Ovary (tissue), 9 donors: ENCODE data around the gene PDE8A. TPM values are rescaled to one million over a fixed set of nuclear protein-coding genes. Genes with fewer than 3 reads are reported as not detected.

Source experiments
- DNase-seq, 5 donors: peaks; one replicate each; pipeline ENCODE4 v3.0.0-alpha.2; 2019 to 2020
- H3K27ac ChIP-seq, 2 donors: fragments of 200-600 bp; one replicate each; pipeline versions ENCODE4 v1.5.1 to v1.8.0; 2019 to 2022
- H3K27me3 ChIP-seq: fragments of 200-600 bp; one replicate; pipeline ENCODE4 v1.8.0; 2022
- H3K36me3 ChIP-seq: fragments of 200-600 bp; sonication (generic); one replicate; pipeline ENCODE4 v1.5.1; 2019
- H3K4me1 ChIP-seq: one replicate; pipeline ENCODE4 v1.8.1; 2013; ENCODE audit warnings: mild to moderate bottlenecking, moderate library complexity; ENCODE audit not compliant: insufficient read depth
- H3K4me3 ChIP-seq: fragments of 200-600 bp; sonication (generic); one replicate; pipeline ENCODE4 v1.5.1; 2017
- H3K9me3 ChIP-seq, 2 donors: fragments of 200-600 bp in 1 of 2; sonication (generic) in 1 of 2; one replicate each; pipeline versions ENCODE4 v1.5.1 to v1.8.1; 2013 to 2019; ENCODE audit warnings: mild to moderate bottlenecking in 1 of 2, moderate library complexity in 1 of 2
- EP300 ChIP-seq: sonication (generic); formaldehyde crosslinking; IDR thresholded peaks from one replicate; pipeline ENCODE4 v1.6.1; 2017; ENCODE audit warnings: antibody characterized with exemption
- POLR2A ChIP-seq: fragments of 450-650 bp; IDR thresholded peaks from one replicate; pipeline ENCODE4 v1.6.1; 2017; ENCODE audit warnings: antibody characterized with exemption, mild to moderate bottlenecking, moderate library complexity
- WGBS, 3 donors: extraction: QIAGEN DNeasy Blood & Tissue Kit in 1 of 3; methylation state at CpG; one replicate each; pipeline versions ENCODE4 v1.1.5 to v1.1.7; 2013 to 2017; 5-methylcytosine and 5-hydroxymethylcytosine counted together
- intact Hi-C, 4 donors: fragments of 100-400 bp; cut with DNase I; formaldehyde crosslinking; loops; one replicate each; pipeline versions ENCODE4 v1.11.0 to v1.15.1; 2022 to 2023
- polyA plus RNA-seq, 2 donors: library from polyadenylated mRNA; stranded (reverse); fragments of 200-250 nt in 1 of 2; fragments of 350-450 nt in 1 of 2; fragmentation: Illumina TruSeq in 1 of 2; extraction: RNeasy Lipid Tissue Mini Kit (QIAGEN cat#74804) in 1 of 2; gene quantifications; one replicate each; pipeline ENCODE4 v1.2.3, GENCODE V29; 2013 to 2014
- total RNA-seq, 7 donors: library from RNA; depleted of rRNA in 2 of 7; stranded (reverse); fragments of >200 nt in 2 of 7; fragmentation: NEBNext Ultra II Directional in 3 of 7; extraction: Animal tissue kit (Norgen Biotek cat#: 25700) in 3 of 7; gene quantifications; one replicate each; pipeline versions ENCODE4 v1.1.0 to v1.2.4, GENCODE V29; 2016 to 2023
- TF ChIP-seq, protein P1 (sequence below), 3 donors: fragments of 450-650 bp in 2 of 3; fragments of 200-600 bp in 1 of 3; IDR thresholded peaks; one replicate each; pipeline versions ENCODE4 v1.5.1 to v1.8.0; 2016 to 2022; ENCODE audit warnings: antibody characterized with exemption in 3 of 3, mild to moderate bottlenecking in 1 of 3
- donor health status: DM: no; HTN: no; CAD: no; lungs with moderate emphysema.
- donor health status: DM: no; HTN: no; CAD: no.
- donor health status: Bipolar disorder and iron deficiency.
- donor health status: DM: yes; HTN: yes; CAD: no.
- donor health status: DM: no; HTN: no; CAD: no.
- donor health status: DM: yes; HTN: yes; CAD: no.

The PDE8A gene
- total and polyA plus RNA-seq, 9 donors, result 13.8 to 61.8 (median 33.2) TPM

GRCh38 chr15:85151145-85151544 is 169.5 kb downstream of the PDE8A start:
- H3K9me3 ChIP-seq, result no peaks in the 10 kb centered on the region
- no peaks in the 10 kb centered on the region for H3K36me3 ChIP-seq
- no peaks in the 10 kb centered on the region for H3K4me1 ChIP-seq
- H3K27me3 ChIP-seq, result no peaks in the 10 kb centered on the region
- no peak overlapping the region for H3K4me3 ChIP-seq
- no peak for DNase-seq
- intact Hi-C loops, result no loop called here
- WGBS, 3 donors, result 84 to 88% (median 88%) methylated on average over 7 of the region's 7 CpGs
- H3K27ac ChIP-seq, result no peak overlapping the region
- TF ChIP-seq, protein P1, sequence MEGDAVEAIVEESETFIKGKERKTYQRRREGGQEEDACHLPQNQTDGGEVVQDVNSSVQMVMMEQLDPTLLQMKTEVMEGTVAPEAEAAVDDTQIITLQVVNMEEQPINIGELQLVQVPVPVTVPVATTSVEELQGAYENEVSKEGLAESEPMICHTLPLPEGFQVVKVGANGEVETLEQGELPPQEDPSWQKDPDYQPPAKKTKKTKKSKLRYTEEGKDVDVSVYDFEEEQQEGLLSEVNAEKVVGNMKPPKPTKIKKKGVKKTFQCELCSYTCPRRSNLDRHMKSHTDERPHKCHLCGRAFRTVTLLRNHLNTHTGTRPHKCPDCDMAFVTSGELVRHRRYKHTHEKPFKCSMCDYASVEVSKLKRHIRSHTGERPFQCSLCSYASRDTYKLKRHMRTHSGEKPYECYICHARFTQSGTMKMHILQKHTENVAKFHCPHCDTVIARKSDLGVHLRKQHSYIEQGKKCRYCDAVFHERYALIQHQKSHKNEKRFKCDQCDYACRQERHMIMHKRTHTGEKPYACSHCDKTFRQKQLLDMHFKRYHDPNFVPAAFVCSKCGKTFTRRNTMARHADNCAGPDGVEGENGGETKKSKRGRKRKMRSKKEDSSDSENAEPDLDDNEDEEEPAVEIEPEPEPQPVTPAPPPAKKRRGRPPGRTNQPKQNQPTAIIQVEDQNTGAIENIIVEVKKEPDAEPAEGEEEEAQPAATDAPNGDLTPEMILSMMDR (IDR thresholded peaks at IDR 0.05), result no peak
- TF ChIP-seq POLR2A (no peak), EP300 (no peak)

DNA sequence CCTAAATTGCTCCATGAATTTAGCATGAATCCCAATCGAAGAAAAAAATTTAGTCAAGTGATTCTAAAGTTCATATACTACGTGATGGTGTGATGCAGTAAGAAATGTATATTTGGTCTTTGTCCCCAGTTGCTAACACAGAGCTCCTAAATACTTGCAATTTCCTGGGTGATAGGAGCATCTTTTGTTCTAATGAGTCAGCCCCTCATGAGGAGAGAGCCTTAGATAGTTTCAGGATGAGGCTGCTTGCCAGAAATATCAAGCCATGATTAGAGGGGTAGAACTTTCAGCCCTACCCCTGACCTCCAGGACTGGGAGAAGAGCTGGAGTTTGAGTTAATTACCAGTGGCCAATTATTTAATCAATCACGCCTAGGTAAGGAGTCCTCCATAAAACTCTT is 170.2 kb downstream of the PDE8A start:
- TF ChIP-seq POLR2A (no peak), EP300 (no peak)
- TF ChIP-seq, protein P1 (IDR thresholded peaks at IDR 0.05), result no peak
- no peaks in the 10 kb centered on the region for H3K9me3 ChIP-seq
- WGBS, 3 donors, result 92 to 93% (median 93%) methylated on average over 3 of the region's 3 CpGs
- no peak overlapping the region for H3K4me3 ChIP-seq
- no peak overlapping the region for H3K27ac ChIP-seq
- H3K4me1 ChIP-seq, result no peaks in the 10 kb centered on the region
- no peak for DNase-seq
- no peaks in the 10 kb centered on the region for H3K36me3 ChIP-seq
- intact Hi-C loops, result no loop called here
- no peaks in the 10 kb centered on the region for H3K27me3 ChIP-seq

DNA sequence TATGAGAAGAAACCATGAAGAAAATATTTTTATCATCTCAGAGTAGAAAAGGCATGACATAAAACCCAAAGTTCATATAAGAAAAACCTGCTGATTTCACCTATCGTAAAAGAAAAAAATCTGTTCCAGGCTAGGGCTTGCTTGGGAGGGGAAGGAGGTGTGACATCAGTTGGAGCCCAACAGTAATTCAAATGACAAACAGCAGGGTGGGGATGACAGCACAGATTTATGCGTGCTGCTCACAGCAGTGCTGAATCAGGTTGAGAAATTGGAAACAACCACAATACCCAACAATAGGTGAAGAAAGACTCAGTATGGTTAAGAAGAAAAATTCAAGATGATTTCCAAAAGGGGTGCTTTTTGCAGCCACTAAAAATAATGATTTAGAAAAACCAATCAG is 172.4 kb downstream of the PDE8A start:
- no peak for DNase-seq
- Histone ChIP-seq H3K27ac (no peak overlapping the region), H3K4me3 (no peak overlapping the region), H3K4me1 (no peaks in the 10 kb centered on the region), H3K9me3 (no peaks in the 10 kb centered on the region), H3K36me3 (no peaks in the 10 kb centered on the region), H3K27me3 (no peaks in the 10 kb centered on the region)
- TF ChIP-seq, protein P1 (IDR thresholded peaks at IDR 0.05), result no peak
- no peak for TF ChIP-seq POLR2A
- TF ChIP-seq EP300, result no peak
- 48 to 64% (median 64%) methylated on average over 2 of the region's 2 CpGs for WGBS, 3 donors
- intact Hi-C loops, result no loop called here

DNA sequence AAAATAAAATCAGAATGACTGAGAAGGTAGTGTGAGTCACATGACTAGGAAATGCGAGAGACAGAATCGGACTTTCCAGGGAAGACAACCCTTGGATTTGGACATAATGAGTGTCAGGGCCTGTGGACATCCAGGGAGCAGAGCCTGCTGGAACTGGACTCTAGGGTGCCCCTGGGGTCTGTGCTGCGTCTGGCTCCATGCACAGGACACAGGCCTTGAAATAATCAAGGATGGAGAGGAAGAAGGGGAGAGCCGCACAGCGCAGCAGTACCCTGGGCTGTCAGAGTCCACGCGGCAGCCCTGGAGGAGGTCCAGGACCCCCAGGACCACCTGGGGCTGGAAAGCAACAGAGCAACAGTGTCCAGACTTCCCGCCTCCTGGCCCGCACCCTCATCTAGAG is 173.7 kb downstream of the PDE8A start:
- WGBS, 3 donors, result 60 to 64% (median 61%) methylated on average over 9 of the region's 9 CpGs

More for the DNA sequence above, 173.7 kb downstream of the PDE8A start:
- H3K4me3 ChIP-seq, result no peak overlapping the region
- intact Hi-C loops, result no loop called here
- no peak for DNase-seq
- H3K4me1 ChIP-seq, result no peaks in the 10 kb centered on the region
- no peaks in the 10 kb centered on the region for H3K36me3 ChIP-seq
- TF ChIP-seq EP300 (no peak), POLR2A (no peak)
- TF ChIP-seq, protein P1 (IDR thresholded peaks at IDR 0.05), result no peak
- H3K27me3 ChIP-seq, result no peaks in the 10 kb centered on the region
- H3K9me3 ChIP-seq, result no peaks in the 10 kb centered on the region
- no peak overlapping the region for H3K27ac ChIP-seq
